ENCODE measurements around the gene SPAG17.

DNA sequence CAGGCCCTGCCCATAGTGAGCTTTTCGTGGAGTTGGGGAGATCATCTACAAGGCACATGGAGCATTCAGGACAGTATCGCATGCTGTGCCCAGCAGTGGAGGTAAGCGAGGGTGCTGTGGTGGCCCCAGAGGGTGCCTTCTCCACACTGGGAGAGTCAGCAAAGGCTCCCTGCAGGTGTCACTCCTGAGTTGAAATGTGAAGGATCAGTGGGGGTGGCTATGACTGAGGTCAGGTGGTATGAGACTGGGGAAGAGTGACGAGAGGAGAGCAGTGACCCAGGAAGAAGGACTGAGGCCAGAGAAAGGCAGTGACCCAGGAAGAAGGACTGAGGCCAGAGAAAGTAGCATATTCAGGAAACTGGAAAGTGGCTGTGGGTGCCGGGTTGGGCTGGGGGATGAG is 53.0 kb downstream of the SPAG17 start:
- TF ChIP-seq, protein P1, sequence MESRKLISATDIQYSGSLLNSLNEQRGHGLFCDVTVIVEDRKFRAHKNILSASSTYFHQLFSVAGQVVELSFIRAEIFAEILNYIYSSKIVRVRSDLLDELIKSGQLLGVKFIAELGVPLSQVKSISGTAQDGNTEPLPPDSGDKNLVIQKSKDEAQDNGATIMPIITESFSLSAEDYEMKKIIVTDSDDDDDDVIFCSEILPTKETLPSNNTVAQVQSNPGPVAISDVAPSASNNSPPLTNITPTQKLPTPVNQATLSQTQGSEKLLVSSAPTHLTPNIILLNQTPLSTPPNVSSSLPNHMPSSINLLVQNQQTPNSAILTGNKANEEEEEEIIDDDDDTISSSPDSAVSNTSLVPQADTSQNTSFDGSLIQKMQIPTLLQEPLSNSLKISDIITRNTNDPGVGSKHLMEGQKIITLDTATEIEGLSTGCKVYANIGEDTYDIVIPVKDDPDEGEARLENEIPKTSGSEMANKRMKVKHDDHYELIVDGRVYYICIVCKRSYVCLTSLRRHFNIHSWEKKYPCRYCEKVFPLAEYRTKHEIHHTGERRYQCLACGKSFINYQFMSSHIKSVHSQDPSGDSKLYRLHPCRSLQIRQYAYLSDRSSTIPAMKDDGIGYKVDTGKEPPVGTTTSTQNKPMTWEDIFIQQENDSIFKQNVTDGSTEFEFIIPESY (IDR thresholded peaks at IDR 0.05; ENCODE audit: extremely low read depth, insufficient replicate concordance, low read length), result no peak
- TF ChIP-seq POLR2A (IDR thresholded peaks at IDR 0.05; ENCODE audit: borderline replicate concordance, extremely low read depth, insufficient read depth, insufficient read length) (no peak), ELF1 (IDR thresholded peaks at IDR 0.05; ENCODE audit: borderline replicate concordance, low read depth) (no peak), POLR2AphosphoS5 (IDR thresholded peaks at IDR 0.05; ENCODE audit: low read depth, low read length) (no peak), SP1 (IDR thresholded peaks at IDR 0.05; ENCODE audit: low read depth) (no peak), EGR1 (IDR thresholded peaks at IDR 0.05; ENCODE audit: low read depth) (no peak), FOSL1 (IDR thresholded peaks at IDR 0.05; ENCODE audit: low read depth) (no peak), EZH2 (IDR thresholded peaks at IDR 0.05) (no peak), JUND (IDR thresholded peaks at IDR 0.05) (no peak), EZH2phosphoT487 (IDR thresholded peaks at IDR 0.05; ENCODE audit: borderline replicate concordance) (no peak), YY1 (IDR thresholded peaks at IDR 0.05; ENCODE audit: extremely low read depth, insufficient replicate concordance, low read depth, low read length) (no peak)
- TF ChIP-seq, protein P2, sequence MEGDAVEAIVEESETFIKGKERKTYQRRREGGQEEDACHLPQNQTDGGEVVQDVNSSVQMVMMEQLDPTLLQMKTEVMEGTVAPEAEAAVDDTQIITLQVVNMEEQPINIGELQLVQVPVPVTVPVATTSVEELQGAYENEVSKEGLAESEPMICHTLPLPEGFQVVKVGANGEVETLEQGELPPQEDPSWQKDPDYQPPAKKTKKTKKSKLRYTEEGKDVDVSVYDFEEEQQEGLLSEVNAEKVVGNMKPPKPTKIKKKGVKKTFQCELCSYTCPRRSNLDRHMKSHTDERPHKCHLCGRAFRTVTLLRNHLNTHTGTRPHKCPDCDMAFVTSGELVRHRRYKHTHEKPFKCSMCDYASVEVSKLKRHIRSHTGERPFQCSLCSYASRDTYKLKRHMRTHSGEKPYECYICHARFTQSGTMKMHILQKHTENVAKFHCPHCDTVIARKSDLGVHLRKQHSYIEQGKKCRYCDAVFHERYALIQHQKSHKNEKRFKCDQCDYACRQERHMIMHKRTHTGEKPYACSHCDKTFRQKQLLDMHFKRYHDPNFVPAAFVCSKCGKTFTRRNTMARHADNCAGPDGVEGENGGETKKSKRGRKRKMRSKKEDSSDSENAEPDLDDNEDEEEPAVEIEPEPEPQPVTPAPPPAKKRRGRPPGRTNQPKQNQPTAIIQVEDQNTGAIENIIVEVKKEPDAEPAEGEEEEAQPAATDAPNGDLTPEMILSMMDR (IDR thresholded peaks at IDR 0.05 in 2 of 3, conservative IDR thresholded peaks at IDR 0.05 in 1 of 3; ENCODE audit: borderline replicate concordance in 1 of 3, insufficient read depth in 1 of 3, low read depth in 2 of 3, low read length in 2 of 3), result no peak
- TF ChIP-seq, protein P3, sequence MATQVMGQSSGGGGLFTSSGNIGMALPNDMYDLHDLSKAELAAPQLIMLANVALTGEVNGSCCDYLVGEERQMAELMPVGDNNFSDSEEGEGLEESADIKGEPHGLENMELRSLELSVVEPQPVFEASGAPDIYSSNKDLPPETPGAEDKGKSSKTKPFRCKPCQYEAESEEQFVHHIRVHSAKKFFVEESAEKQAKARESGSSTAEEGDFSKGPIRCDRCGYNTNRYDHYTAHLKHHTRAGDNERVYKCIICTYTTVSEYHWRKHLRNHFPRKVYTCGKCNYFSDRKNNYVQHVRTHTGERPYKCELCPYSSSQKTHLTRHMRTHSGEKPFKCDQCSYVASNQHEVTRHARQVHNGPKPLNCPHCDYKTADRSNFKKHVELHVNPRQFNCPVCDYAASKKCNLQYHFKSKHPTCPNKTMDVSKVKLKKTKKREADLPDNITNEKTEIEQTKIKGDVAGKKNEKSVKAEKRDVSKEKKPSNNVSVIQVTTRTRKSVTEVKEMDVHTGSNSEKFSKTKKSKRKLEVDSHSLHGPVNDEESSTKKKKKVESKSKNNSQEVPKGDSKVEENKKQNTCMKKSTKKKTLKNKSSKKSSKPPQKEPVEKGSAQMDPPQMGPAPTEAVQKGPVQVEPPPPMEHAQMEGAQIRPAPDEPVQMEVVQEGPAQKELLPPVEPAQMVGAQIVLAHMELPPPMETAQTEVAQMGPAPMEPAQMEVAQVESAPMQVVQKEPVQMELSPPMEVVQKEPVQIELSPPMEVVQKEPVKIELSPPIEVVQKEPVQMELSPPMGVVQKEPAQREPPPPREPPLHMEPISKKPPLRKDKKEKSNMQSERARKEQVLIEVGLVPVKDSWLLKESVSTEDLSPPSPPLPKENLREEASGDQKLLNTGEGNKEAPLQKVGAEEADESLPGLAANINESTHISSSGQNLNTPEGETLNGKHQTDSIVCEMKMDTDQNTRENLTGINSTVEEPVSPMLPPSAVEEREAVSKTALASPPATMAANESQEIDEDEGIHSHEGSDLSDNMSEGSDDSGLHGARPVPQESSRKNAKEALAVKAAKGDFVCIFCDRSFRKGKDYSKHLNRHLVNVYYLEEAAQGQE (IDR thresholded peaks at IDR 0.05; ENCODE audit: low read depth), result no peak
- TF ChIP-seq, protein P4, sequence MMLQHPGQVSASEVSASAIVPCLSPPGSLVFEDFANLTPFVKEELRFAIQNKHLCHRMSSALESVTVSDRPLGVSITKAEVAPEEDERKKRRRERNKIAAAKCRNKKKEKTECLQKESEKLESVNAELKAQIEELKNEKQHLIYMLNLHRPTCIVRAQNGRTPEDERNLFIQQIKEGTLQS (IDR thresholded peaks at IDR 0.05), result no peak

Data from HCT116 (cell line).